ENCODE data around the gene SLC25A46.
"Not testable (repeated sequence)": the region's sequence is repeated elsewhere in the genome, so short reads cannot be mapped to it uniquely, and the experiment has no call there.

SLC25A46 gene

DNA sequence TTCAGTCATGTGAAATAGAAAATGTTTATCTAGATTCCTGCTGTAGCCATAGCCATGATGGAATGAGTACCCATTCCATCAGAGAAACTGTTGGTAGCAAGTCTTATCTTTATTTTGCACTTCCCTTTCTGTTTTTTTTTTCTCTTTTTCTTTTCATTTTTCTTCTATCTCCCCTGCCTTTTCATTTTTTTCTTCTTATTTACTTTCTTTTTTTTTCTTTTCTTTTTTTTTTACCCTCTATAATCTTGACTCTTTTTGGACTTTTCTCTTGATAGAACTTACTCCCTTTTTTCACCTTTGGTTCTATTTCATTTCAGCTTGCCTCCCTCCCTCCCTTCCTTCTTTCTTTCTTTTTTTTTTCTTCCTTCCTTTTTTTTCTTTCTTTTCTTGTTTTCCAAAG, 15.4 kb downstream of the SLC25A46 start:
- no peak for DNase-seq (ENCODE audit: low read depth in 1 of 2, low spot score in 1 of 2)

DNA sequence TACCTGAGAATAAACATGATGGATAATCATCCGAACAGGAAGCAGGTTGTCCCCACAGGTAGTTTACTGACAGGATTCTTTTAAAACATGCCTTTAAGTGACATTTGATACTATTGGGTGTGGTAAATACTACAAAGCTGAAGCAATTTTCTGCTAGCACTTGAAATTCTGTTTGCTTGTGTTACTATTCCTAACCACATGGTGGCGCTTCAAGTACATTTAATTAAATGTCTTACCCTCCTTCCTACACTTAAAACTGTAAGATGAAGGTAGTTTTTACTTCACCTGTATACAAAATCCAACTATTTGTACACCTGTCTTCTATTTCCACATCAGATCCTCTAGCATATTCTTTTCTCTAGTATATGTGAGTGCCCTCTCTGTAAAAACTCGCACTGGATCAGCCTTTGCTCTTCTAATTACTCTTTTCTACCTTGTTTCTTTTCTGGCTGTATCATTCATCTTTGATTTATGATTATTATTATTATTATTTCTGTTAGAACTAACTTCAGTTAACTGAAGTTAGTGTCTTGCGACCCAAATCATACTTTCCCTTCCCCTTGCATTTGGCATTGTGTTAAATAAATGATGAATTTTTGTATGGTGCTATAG, 18.4 kb downstream of the SLC25A46 start:
- no peak for DNase-seq (ENCODE audit: low read depth in 1 of 2, low spot score in 1 of 2)

DNA sequence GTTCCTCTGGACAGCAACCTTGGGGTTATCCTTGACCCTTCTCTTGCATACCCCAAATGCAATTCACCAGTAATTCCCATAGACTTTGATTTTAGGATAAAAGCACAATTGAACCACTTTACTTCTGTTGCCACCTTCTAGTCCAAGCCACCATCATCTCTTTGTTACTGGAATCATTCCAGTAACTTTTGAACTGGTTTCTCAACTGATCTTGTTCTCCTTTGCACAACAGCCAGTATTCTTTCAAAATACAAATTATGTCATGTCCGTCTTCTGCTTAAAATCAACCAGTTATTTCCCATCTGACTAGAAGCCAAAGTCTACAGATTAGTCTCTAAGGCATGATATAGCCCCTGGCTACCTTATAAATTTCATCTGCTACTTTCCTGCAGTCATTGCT, 21.4 kb downstream of the SLC25A46 start:
- no peak for DNase-seq (ENCODE audit: low read depth in 1 of 2, low spot score in 1 of 2)

DNA sequence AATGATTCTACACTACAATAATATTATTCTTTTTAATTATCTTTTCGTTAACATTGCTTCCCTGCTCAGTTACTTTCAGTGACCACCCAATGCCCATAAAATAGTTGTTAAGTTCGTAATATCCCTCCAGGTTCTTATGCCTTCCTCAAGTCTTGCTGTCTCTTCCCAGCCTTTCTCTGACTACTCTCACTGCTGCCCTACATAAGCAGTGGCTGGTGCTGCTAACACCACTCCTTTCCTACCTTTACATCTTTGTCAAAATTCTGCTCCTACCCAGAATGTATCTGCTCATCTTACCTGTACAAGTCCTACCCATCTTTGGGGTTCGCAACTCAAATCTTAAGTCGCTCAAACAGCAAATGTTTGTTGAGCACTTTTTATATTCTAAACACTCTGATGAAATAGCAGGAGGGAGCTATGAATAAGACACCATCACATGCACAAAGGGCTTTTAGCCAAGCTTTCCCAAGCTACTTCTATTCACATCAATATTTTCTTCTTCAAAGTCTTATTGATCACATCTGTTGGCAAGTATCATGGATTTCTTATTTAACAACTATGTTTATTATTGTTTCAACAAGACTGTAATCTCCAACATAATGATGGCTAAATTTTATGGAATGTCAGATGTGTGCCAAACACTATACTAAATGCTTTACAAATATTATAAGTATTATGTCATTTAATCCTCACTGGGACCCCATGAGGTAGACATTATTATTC, 29.5 kb downstream of the SLC25A46 start:
- no peak for DNase-seq (ENCODE audit: low read depth in 1 of 2, low spot score in 1 of 2)

DNA sequence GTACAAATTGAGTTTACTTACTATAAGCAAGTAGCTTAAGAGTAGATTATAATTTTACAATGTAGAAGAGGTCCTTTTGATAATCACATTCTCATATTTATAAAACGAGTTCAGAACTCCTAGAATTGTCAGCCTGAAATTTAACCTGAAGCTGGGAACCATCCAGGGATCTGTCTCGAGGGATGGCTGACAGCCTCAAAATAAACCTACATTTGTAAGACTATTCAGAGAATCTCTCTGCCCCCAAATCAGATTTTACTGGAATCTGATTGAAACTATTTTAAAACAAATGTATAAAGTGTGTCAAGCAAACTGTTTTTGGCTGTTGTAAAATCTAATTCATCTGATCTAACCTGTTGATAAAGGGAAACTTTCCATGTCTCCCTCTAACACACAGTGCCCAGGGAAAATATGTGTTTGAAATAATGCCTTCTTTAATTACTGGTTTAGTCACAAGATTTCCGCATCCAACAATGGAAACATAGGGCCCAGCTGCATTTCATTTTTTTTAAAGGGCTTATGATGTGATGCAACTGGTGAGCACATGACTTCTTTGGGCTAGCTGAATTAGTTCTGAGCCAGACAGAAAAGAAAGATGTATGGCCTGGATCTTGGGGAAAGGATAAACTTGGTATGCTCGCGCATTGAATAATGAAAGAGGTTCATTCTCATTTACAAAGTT, 30.3 kb downstream of the SLC25A46 start:
- DNase-seq (ENCODE audit: low read depth in 1 of 2, low spot score in 1 of 2): no peak

DNA sequence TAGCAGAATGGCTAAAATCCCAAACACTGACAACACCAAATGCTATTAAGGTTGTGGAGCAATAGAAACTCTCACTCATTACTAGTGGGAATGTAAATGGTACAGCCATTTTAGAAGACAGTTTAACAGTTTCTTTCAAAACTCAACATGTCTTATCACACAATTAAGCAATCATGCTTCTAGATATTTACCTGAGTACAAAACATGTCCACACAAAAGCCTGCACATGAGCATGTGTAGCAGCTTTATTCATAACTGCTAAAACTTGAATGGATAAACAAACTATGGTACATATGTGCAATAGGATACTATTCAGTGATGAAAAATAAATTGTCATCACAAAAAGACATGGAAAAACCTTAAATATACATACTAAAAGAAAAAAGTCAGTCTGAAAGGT, 31.5 kb downstream of the SLC25A46 start:
- DNase-seq (ENCODE audit: low read depth in 1 of 2, low spot score in 1 of 2): no peak

DNA sequence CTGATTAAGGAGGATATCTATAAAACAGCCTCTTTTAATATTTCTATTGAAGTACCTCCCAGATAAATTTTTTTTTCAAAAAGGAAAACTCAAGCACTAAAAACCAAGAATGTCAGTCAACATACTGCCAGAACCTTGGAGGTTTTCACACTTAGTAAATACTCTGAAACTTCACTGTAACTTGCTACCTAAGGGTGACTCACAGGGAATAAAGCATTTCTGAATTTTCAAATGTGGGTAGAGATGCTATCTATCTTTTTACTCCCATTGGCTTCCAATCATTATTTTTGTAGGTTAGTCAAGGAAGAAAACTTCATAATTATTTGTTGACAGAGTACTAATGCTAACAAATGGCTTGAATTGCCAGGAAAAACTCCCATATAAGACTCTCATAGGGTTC, 46.1 kb downstream of the SLC25A46 start:
- no peak for DNase-seq (ENCODE audit: low read depth in 1 of 2, low spot score in 1 of 2)

DNA sequence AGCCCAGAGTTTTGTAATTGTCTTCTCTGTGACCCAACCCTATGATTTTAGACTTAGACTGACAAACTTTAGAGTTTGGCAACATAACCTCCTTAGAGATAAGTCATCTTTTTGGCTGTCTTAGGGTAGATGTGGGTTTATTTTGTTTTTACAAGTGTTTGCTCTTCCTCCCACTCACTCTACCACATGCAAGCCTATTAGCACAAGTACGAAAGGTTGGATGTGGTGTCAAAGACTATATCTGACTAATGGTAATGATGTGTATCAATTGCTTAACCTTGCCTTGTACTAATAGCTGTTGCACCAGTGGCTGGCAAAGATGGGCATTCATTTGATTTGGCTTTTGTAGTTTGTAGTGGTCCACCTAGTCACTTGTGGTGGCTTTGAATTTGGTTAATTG, 46.5 kb downstream of the SLC25A46 start:
- no peak for DNase-seq (ENCODE audit: low read depth in 1 of 2, low spot score in 1 of 2)

DNA sequence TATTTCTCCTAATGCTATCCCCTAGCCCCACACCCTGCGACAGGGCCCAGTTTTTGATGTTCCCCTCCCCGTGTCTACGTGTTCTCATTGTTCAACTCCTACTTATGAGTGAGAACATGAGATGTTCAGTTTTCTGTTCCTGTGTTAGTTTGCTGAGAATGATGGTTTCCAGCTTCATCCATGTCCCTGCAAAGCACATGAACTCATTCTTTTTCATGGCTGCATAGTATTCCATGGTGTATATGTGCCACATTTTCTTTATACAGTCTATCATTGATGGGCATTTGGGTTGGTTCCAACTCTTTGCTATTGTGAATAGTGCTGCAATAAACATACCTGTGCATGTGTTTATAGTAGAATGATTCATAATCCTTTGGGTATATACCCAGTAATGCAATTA, 49.2 kb downstream of the SLC25A46 start:
- DNase-seq (ENCODE audit: low read depth in 1 of 2, low spot score in 1 of 2): not testable (repeated sequence)

DNA sequence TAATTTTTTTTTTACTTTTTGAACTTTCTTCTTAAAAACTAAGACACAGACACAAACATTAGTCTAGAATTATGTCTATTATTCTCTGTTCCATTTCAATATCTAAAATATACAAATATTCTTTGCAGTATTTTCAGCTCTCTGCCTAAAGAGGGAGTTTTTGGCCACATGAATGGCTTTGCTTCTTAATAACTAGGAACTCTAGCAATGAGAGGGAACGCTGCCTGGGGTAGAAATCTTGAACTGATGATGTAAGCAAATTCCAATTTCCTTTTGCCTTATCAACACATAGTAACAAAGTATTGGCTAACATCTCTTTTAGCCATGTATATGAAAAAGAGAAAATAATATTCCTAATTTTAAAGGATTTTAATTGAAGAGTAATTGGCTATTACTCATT, 51.9 kb downstream of the SLC25A46 start:
- no peak for DNase-seq (ENCODE audit: low read depth in 1 of 2, low spot score in 1 of 2)

DNA sequence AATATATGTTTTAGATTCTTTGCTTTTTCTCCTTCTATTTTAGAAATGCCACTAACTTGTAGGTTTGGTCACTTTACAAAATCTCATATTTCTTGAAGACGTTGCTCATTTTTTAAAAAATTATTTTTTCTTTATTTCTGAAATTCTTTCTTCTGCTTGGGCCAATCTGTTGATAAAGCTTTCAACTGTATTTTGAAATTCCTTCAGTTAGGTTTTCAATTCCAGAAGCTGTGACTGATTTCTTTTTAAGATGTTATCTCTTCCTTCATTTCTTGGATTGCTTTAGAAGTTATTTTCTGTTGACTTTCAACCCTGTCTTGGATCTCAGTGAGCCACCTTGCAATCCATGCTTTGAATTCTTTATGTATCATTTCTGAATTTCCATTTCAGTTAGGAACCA, 64.2 kb downstream of the SLC25A46 start:
- DNase-seq (ENCODE audit: low read depth in 1 of 2, low spot score in 1 of 2): no peak

DNA sequence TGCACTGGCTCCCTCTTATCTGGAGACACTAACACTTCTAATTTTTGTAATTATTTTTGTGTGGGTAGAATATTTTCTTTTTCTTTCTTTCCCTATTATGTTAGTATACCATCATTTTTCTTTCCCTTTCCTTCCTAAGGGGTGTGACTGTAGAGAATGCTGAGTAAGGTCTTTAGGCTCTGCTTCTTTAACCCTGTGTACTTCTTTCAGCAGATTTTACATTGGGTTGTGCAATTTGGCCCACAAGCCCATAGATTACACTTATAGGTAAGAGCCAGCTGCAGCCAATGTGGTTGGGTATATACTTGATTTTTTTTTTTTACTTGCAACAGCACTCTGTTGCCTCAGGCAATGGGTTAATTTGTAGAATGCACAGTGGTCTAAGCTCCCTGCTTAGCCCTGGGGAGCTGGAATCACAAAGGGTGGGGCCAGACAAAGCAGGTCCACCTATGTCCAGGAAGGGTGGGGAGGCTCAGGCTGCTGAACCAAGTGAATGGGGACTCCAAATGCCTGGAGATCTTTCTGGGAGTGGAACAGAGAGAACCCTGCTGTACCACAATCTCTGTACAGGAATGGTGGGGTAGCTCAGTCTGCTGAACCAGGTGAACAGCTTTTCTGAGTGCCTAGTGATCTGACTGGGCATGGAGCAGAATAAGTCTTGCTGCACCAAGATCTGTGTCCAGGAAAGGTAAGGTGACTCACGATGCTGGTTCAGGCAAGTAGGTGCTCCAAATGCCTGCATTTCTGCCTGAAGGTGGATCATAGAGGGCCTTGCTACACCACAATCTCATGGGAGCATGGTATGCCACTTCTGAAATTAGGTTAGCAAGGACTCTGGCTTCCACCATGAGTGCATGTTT, 64.9 kb downstream of the SLC25A46 start:
- DNase-seq (ENCODE audit: low read depth in 1 of 2, low spot score in 1 of 2): no peak

DNA sequence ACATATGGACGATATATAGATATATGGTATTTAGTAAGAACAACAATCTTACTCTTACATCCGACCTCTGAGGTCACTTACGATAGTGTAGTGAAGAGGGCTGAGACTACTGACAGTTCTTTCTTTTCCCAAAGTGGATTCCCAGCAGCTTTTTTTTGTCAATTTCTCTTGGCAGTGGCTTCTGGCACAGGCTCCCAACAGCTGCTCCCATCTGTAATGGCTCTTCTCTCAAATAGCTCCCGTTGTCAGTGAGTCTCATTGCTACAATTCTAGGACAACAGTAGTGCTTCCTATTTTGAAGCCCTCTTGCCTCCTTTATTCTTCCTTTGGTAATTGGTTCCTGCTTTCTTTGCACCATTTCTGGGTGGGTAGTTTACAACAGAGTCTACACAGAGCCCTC, 68.4 kb downstream of the SLC25A46 start:
- DNase-seq (ENCODE audit: low read depth in 1 of 2, low spot score in 1 of 2): no peak

DNA sequence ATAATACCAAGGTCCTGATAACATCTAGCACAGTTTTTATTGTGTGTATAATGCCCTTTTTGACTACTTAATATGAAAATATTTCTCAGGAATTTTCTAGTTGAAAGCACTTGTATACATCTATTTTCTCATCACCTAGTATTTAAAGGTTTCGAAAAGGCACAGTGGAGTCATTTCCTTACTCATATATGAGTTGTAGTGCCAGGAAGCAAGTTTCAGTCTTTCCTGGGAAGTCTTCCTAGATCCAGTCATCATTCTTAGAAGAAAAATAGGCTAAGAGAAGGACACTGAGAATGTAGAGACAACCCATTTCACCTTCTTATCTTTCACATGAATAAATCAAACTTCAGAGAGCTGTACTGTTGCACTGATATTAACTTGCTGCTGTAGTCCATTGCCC, 70.2 kb downstream of the SLC25A46 start:
- DNase-seq (ENCODE audit: low read depth in 1 of 2, low spot score in 1 of 2): no peak

Data from stimulated activated CD4-positive, alpha-beta T cell treated with anti-CD3 and anti-CD28 coated beads, Interleukin-15, amount 100 ng/mL, for 1 hour (primary cell).